Stimulated activated naive CD8-positive, alpha-beta T cell treated with anti-CD3 and anti-CD28 coated beads, Interleukin-15, Interleukin-2, amounts not matched to agents 100 U/mL and 50 U/mL, for 24 hours (primary cell): ENCODE measurements around the gene MAOA.
"Not testable (repeated sequence)": the region's sequence is repeated elsewhere in the genome, so short reads cannot be mapped to it uniquely, and the experiment has no call there.

Experiments used
- ATAC-seq: fragments of 150-1000 bp; cut with Tn5 transposase; one replicate; pipeline ENCODE4 v1.10.0; 2021
- DNase-seq: peaks from one replicate; pipeline ENCODE4 v3.0.0; 2021

The MAOA gene

GRCh38 chrX:43656005-43656494, at the start of gene MAOA:
MAOA (plus strand) TSS chrX:43656299; CDS start chrX:43656342, 43 bp downstream.
- DNase-seq (peak; percentile 43), ATAC-seq (no peak)

GRCh38 chrX:43612400-43612799, 43.7 kb upstream of the MAOA start:
- ATAC-seq = no peak
- DNase-seq = no peak

GRCh38 chrX:43615660-43616059, 40.4 kb upstream of the MAOA start:
- ATAC-seq (no peak), DNase-seq (no peak)

GRCh38 chrX:43618366-43619205, 37.5 kb upstream of the MAOA start:
- no peak for ATAC-seq
- no peak for DNase-seq

GRCh38 chrX:43619861-43620260, 36.2 kb upstream of the MAOA start:
- not testable (repeated sequence) for DNase-seq, ATAC-seq

- ATAC-seq (no peak), DNase-seq (no peak)
Measured at GRCh38 chrX:43627147-43627546, 29.0 kb upstream of the MAOA start.

- ATAC-seq (no peak), DNase-seq (no peak)
Measured at GRCh38 chrX:43627669-43628068, 28.4 kb upstream of the MAOA start.

GRCh38 chrX:43629229-43629628, 26.9 kb upstream of the MAOA start:
- DNase-seq = no peak
- no peak for ATAC-seq

GRCh38 chrX:43631841-43632240, 24.3 kb upstream of the MAOA start:
- DNase-seq (no peak), ATAC-seq (no peak)

- DNase-seq (no peak), ATAC-seq (no peak)
Measured at GRCh38 chrX:43633081-43633480, 23.0 kb upstream of the MAOA start.

- ATAC-seq (no peak), DNase-seq (no peak)
Measured at GRCh38 chrX:43633757-43634156, 22.3 kb upstream of the MAOA start.

- ATAC-seq (no peak), DNase-seq (no peak)
Measured at GRCh38 chrX:43640482-43640881, 15.6 kb upstream of the MAOA start.

GRCh38 chrX:43641691-43642090, 14.4 kb upstream of the MAOA start:
- ATAC-seq (no peak), DNase-seq (no peak)

- no peak for DNase-seq
- no peak for ATAC-seq
Measured at GRCh38 chrX:43643201-43643600, 12.9 kb upstream of the MAOA start.

- no peak for DNase-seq
- ATAC-seq = no peak
Measured at GRCh38 chrX:43643662-43644061, 12.4 kb upstream of the MAOA start.

GRCh38 chrX:43644124-43644701, 11.9 kb upstream of the MAOA start:
- DNase-seq (no peak), ATAC-seq (peak; percentile 40)

- ATAC-seq (no peak), DNase-seq (no peak)
Measured at GRCh38 chrX:43646800-43647199, 9.3 kb upstream of the MAOA start.

GRCh38 chrX:43654431-43655150, 1.5 kb upstream of the MAOA start:
- DNase-seq (peak; percentile 82), ATAC-seq (peak; percentile 98)

GRCh38 chrX:43655151-43656004, 721 bp upstream of the MAOA start:
- no peak for ATAC-seq
- DNase-seq = peak; percentile 25

GRCh38 chrX:43657671-43658070, 1.6 kb downstream of the MAOA start:
- no peak for ATAC-seq
- no peak for DNase-seq

GRCh38 chrX:43661521-43662240, 5.6 kb downstream of the MAOA start:
- DNase-seq = no peak
- no peak for ATAC-seq
